GM12864 (cell line): ENCODE measurements around the gene MIXL1.
"Not testable (repeated sequence)": the region's sequence is repeated elsewhere in the genome, so short reads cannot be mapped to it uniquely, and the experiment has no call there.

ENCODE experiments used
- DNase-seq: peaks from one replicate; pipeline ENCODE4 v3.0.0-alpha.2; 2011; ENCODE audit warnings: low read depth
- H3K4me3 ChIP-seq: 2 replicates; pipeline ENCODE4 v1.5.1; 2011; ENCODE audit warnings: mild to moderate bottlenecking, low read depth, low read length, control low read depth
- CTCF ChIP-seq: IDR thresholded peaks from 2 replicates; pipeline ENCODE4 v1.5.1; 2011; ENCODE audit warnings: low read depth, mild to moderate bottlenecking, moderate library complexity, low read length, control low read depth, inconsistent platforms; ENCODE audit errors: missing control alignments

The MIXL1 gene

DNA sequence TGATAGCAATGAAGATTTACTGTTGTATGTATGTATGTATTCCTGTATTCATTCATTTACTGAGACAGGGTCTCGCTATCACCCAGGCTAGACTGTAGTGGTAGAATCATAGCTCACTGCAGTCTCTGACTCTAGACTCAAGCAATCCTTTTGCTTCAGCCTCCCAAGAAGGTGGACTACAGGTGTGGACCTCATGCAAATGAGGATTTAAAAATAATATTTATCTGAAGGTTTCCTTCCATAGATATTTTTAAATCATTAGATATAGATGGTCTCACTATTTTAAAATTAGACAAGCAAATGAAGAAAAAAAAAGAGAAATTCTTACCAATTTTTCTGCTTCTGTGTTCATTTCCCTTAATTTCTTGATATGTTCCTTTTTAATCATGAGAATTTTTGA lies 27.0 kb downstream of the MIXL1 start:
- no peak overlapping the region for H3K4me3 ChIP-seq
- TF ChIP-seq CTCF, result no peak
- no peak for DNase-seq

- H3K4me3 ChIP-seq, DNase-seq: not testable (repeated sequence)
Observed at GRCh38 chr1:226252841-226253240, 29.4 kb downstream of the MIXL1 start.

- H3K4me3 ChIP-seq, result no peak overlapping the region
- DNase-seq, result no peak
- TF ChIP-seq CTCF, result no peak
Observed at GRCh38 chr1:226253933-226254332, 30.5 kb downstream of the MIXL1 start.

- no peak for DNase-seq
- H3K4me3 ChIP-seq, result no peak overlapping the region
- TF ChIP-seq CTCF, result no peak
Observed at GRCh38 chr1:226255380-226255779, 31.9 kb downstream of the MIXL1 start.

GRCh38 chr1:226261818-226262217 lies 38.4 kb downstream of the MIXL1 start:
- TF ChIP-seq CTCF, result no peak
- H3K4me3 ChIP-seq, result no peak overlapping the region
- DNase-seq, result no peak

- no peak for DNase-seq
- no peak overlapping the region for H3K4me3 ChIP-seq
- TF ChIP-seq CTCF, result no peak
Observed at GRCh38 chr1:226268421-226269124, 45.1 kb downstream of the MIXL1 start.

DNA sequence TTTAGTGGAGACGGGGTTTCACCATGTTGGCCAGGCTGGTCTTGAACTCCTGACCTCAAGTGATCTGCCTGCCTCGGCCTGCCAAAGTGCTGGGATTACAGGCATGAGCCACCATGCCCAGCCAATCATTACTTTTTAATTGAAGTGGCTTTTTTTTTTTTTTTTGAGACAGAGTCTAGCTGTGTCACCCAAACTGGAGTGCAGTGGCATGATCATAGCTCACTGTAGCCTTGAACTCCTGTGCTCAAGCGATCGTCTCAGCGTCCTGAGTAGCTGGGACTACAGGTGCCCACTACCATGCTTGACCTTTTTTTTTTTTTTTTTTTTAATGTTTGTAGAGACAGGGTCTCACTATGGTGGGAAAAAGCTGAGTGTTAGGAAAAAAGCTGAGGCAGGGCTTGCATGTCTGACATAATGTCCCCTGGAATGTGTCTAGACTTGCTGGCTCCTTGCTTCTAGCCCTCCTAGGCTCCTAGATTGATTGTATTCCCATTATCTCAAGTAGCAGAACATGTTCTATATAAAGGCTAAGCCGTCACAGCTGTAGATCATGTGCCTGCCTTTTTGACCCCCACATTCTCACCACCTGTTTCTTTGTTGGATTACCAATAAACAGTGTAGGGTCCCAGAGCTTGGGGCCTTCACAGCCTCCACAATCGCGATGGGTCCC lies 48.9 kb downstream of the MIXL1 start:
- not testable (repeated sequence) for DNase-seq, H3K4me3 ChIP-seq

- no peak for TF ChIP-seq CTCF
- DNase-seq, result no peak
- no peak overlapping the region for H3K4me3 ChIP-seq
Observed at GRCh38 chr1:226274138-226274537, 50.7 kb downstream of the MIXL1 start.
